ENCODE measurements around the gene PLCH2.

PLCH2 gene

GRCh38 chr1:2526824-2527555 lies 50.9 kb downstream of the PLCH2 start:
- DNase-seq (ENCODE audit: low read depth in 4 of 4, low spot score in 1 of 4): peak in 2 of 4 experiments; percentile 54

- DNase-seq (ENCODE audit: low read depth in 4 of 4, low spot score in 1 of 4): no peak
These were observed 51.4 kb downstream of the PLCH2 start for GRCh38 chr1:2527556-2527860.

- no peak for DNase-seq (ENCODE audit: low read depth in 4 of 4, low spot score in 1 of 4)
These were observed 51.9 kb downstream of the PLCH2 start for GRCh38 chr1:2528016-2528415.

GRCh38 chr1:2528611-2528965 lies 52.5 kb downstream of the PLCH2 start:
- DNase-seq (ENCODE audit: low read depth in 4 of 4, low spot score in 1 of 4): no peak

- no peak for DNase-seq (ENCODE audit: low read depth in 4 of 4, low spot score in 1 of 4)
These were observed 53.1 kb downstream of the PLCH2 start for GRCh38 chr1:2528966-2529783.

GRCh38 chr1:2529784-2530512 lies 53.9 kb downstream of the PLCH2 start, which contains the start of gene HES5:
Gene HES5 (minus strand): TSS chr1:2530263. CDS start chr1:2530164, 99 bp downstream.
- no peak for DNase-seq (ENCODE audit: low read depth in 4 of 4, low spot score in 1 of 4)

GRCh38 chr1:2530513-2531361 lies 54.6 kb downstream of the PLCH2 start:
- DNase-seq (ENCODE audit: low read depth in 4 of 4, low spot score in 1 of 4): no peak

- no peak for DNase-seq (ENCODE audit: low read depth in 4 of 4, low spot score in 1 of 4)
These were observed 56.5 kb downstream of the PLCH2 start for GRCh38 chr1:2532485-2533160.

GRCh38 chr1:2533365-2533764 lies 57.3 kb downstream of the PLCH2 start:
- DNase-seq (ENCODE audit: low read depth in 4 of 4, low spot score in 1 of 4): no peak

- DNase-seq (ENCODE audit: low read depth in 4 of 4, low spot score in 1 of 4): no peak
These were observed 58.2 kb downstream of the PLCH2 start for GRCh38 chr1:2534315-2534686.

GRCh38 chr1:2534687-2535441 lies 58.8 kb downstream of the PLCH2 start:
- no peak for DNase-seq (ENCODE audit: low read depth in 4 of 4, low spot score in 1 of 4)

- no peak for DNase-seq (ENCODE audit: low read depth in 4 of 4, low spot score in 1 of 4)
These were observed 59.4 kb downstream of the PLCH2 start for GRCh38 chr1:2535455-2535854.

- no peak for DNase-seq (ENCODE audit: low read depth in 4 of 4, low spot score in 1 of 4)
These were observed 59.9 kb downstream of the PLCH2 start for GRCh38 chr1:2535981-2536380.

GRCh38 chr1:2537784-2538115 lies 61.7 kb downstream of the PLCH2 start:
- DNase-seq (ENCODE audit: low read depth in 4 of 4, low spot score in 1 of 4): no peak

- DNase-seq (ENCODE audit: low read depth in 4 of 4, low spot score in 1 of 4): no peak
These were observed 62.3 kb downstream of the PLCH2 start for GRCh38 chr1:2538376-2538775.

- no peak for DNase-seq (ENCODE audit: low read depth in 4 of 4, low spot score in 1 of 4)
These were observed 62.8 kb downstream of the PLCH2 start for GRCh38 chr1:2538872-2539271.

- no peak for DNase-seq (ENCODE audit: low read depth in 4 of 4, low spot score in 1 of 4)
These were observed 63.3 kb downstream of the PLCH2 start for GRCh38 chr1:2539312-2539907.

GRCh38 chr1:2540816-2541492 lies 64.9 kb downstream of the PLCH2 start:
- no peak for DNase-seq (ENCODE audit: low read depth in 4 of 4, low spot score in 1 of 4)

GRCh38 chr1:2541619-2542245 lies 65.6 kb downstream of the PLCH2 start:
- no peak for DNase-seq (ENCODE audit: low read depth in 4 of 4, low spot score in 1 of 4)

Data from stimulated activated CD4-positive, alpha-beta T cell treated with anti-CD3 and anti-CD28 coated beads, Interleukin-1b, Interleukin-23, amount 100 ng/mL, for 24 hours (primary cell).